ENCODE measurements around the gene TMEM190. TPM values are rescaled to one million over a fixed set of nuclear protein-coding genes. Genes with fewer than 3 reads are reported as not detected.
A peak's percentile ranks its signal among the peaks of the same experiment; 100 is the strongest.

The TMEM190 gene
- total and polyA plus RNA-seq, 10 of the 15 experiments (the other 5 are each of a cell fraction or from before 2014, with no cell fraction given) = not detected

DNA sequence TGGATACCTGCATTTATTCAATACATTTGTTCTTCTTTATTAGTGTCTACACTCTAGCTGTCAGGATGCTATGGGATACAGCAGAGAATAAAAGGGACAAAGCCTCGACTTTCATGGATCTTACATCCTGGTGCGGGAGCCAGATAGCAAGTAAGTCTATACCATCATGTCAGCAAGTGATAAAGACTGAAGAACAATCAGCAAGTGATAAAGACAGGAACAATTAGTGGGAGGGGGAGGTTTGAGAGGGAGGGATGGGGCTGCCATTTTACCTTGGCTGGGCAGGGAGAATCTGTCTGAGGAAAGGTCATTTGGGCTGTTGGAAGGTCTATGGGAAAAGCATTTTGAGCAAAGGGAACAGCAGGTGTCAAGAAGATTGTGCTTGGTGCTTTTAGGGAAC is 33.5 kb downstream of the TMEM190 start:
- H3K4me2 ChIP-seq (ENCODE audit: control insufficient read depth, insufficient read depth) = no peak overlapping the region
- TF ChIP-seq ASH2L (IDR thresholded peaks at IDR 0.05; ENCODE audit: borderline replicate concordance, low read depth) = no peak
- no peak for TF ChIP-seq PAX8 (IDR thresholded peaks at IDR 0.05)
- no peak for TF ChIP-seq RFX5 (IDR thresholded peaks at IDR 0.05; ENCODE audit: low read depth, low read length)
- SMC1A ChIA-PET (ENCODE audit: uncharacterized antibody, unreplicated experiment) = interaction anchor here (1.9 kb wide), 1 partner anchor 10 kb away, joined by 5 read pairs; no protein-coding TSS in a partner anchor
- H4K20me1 ChIP-seq (ENCODE audit: control insufficient read depth, insufficient read depth) = no peaks in the 10 kb centered on the region
- in situ Hi-C loops (cut with MboI) = no loop called here
- ATAC-seq (no peak), DNase-seq (ENCODE audit: low read depth, low spot score) (no peak), FAIRE-seq (no peak)
- H3K9ac ChIP-seq (ENCODE audit: control insufficient read depth, insufficient read depth, low read length) = no peak overlapping the region
- RAD21 ChIA-PET (ENCODE audit: unreplicated experiment) = no interaction called here
- no TSS peak for BruUV-seq (replicated peaks)
- no peaks in the 10 kb centered on the region for H3K27me3 ChIP-seq (replicated peaks in 1 of 2; ENCODE audit: control insufficient read depth in 2 of 2, insufficient read depth in 2 of 2, low read length in 1 of 2)
- H3K79me2 ChIP-seq (ENCODE audit: control insufficient read depth, insufficient read depth, low read length) = peaks cover 23% of the 10 kb centered on the region
- no peak overlapping the region for H2AFZ ChIP-seq (ENCODE audit: control insufficient read depth, low read depth, low read length)
- intact Hi-C loops (cut with micrococcal nuclease; ENCODE audit: unreplicated experiment) = no loop called here
- H3K36me3 ChIP-seq (ENCODE audit: control insufficient read depth in 2 of 2, insufficient read depth in 2 of 2, low read length in 1 of 2) = peaks cover 0 to 5% of the 10 kb centered on the region in 2 experiments; a peak in 3 of 4 replicates
- peaks cover 16% of the 10 kb centered on the region for H3K4me1 ChIP-seq (ENCODE audit: control insufficient read depth, insufficient read depth, low read length)
- POLR2A ChIA-PET = no interaction called here
- no peak overlapping the region for H3K27ac ChIP-seq (ENCODE audit: control insufficient read depth, insufficient read depth)
- no peak overlapping the region for H3K4me3 ChIP-seq
- 97% methylated on average over 2 of the region's 2 CpGs for WGBS (ENCODE audit: insufficient coverage, insufficient replicate concordance, low lambda C conversion rate, missing lambda C conversion rate)
- CTCF ChIA-PET = interaction anchor here (1.6 to 2.0 kb wide), 3 partner anchors 8 to 118 kb away, joined by 4 to 9 read pairs (median 9); no protein-coding TSS in a partner anchor
- H3K9me3 ChIP-seq (replicated peaks; ENCODE audit: control insufficient read depth, insufficient read depth, low read length) = peaks cover 5% of the 10 kb centered on the region; the same call in 1 of the 3 replicates

DNA sequence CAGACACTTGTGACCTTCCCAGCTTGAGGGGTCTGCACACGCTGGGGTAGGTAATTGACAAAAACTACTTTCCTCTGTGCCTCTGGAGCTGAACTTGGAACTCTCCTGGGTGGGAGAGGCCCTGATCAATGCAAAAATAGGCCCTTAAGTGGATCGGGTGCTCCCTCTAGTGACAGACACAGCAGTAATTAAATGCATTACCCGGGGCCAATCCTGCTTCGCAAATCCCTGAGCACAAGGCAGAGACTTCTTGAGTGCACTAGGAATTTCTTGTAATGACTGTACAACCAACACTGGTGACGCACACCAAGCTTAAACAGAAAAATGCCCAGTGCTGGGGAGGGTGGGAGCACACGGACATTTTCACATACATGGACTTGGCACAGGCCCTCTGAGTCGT is 41.6 kb downstream of the TMEM190 start:
- Histone ChIP-seq H3K4me3 (no peak overlapping the region), H3K36me3 (ENCODE audit: control insufficient read depth in 2 of 2, insufficient read depth in 2 of 2, low read length in 1 of 2) (no peaks in the 10 kb centered on the region), H3K4me2 (ENCODE audit: control insufficient read depth, insufficient read depth) (no peak overlapping the region), H3K9ac (ENCODE audit: control insufficient read depth, insufficient read depth, low read length) (no peak overlapping the region), H4K20me1 (ENCODE audit: control insufficient read depth, insufficient read depth) (no peaks in the 10 kb centered on the region), H2AFZ (ENCODE audit: control insufficient read depth, low read depth, low read length) (no peak overlapping the region), H3K4me1 (ENCODE audit: control insufficient read depth, insufficient read depth, low read length) (no peaks in the 10 kb centered on the region), H3K27me3 (replicated peaks in 1 of 2; ENCODE audit: control insufficient read depth in 2 of 2, insufficient read depth in 2 of 2, low read length in 1 of 2) (no peaks in the 10 kb centered on the region), H3K27ac (ENCODE audit: control insufficient read depth, insufficient read depth) (no peak overlapping the region), H3K79me2 (ENCODE audit: control insufficient read depth, insufficient read depth, low read length) (no peaks in the 10 kb centered on the region), H3K9me3 (replicated peaks; ENCODE audit: control insufficient read depth, insufficient read depth, low read length) (no peaks in the 10 kb centered on the region; the same call in 2 of the 3 replicates)
- WGBS (ENCODE audit: insufficient coverage, insufficient replicate concordance, low lambda C conversion rate, missing lambda C conversion rate) = 16% methylated on average over 7 of the region's 7 CpGs
- intact Hi-C loops (cut with micrococcal nuclease; ENCODE audit: unreplicated experiment) (loop anchor here (1.0 to 2.0 kb wide), 3 partner anchors 125 to 277 kb away; no protein-coding TSS in a partner anchor), in situ Hi-C loops (cut with MboI) (loop anchor here (5.0 kb wide), 2 partner anchors 206 to 276 kb away; no protein-coding TSS in a partner anchor)
- BruUV-seq (replicated peaks) = no TSS peak
- ChIA-PET SMC1A (ENCODE audit: uncharacterized antibody, unreplicated experiment) (interaction anchor here (1.1 to 1.6 kb wide), 4 partner anchors 117 to 207 kb away, joined by 3 to 4 read pairs (median 4); no protein-coding TSS in a partner anchor), POLR2A (no interaction called here), CTCF (interaction anchor here (0.7 to 2.0 kb wide), 15 partner anchors 9 to 278 kb away, joined by 3 to 9 read pairs (median 4); partner anchors contain the start of gene KMT5C), RAD21 (ENCODE audit: unreplicated experiment) (interaction anchor here (1.2 to 2.2 kb wide), 4 partner anchors 117 to 277 kb away, joined by 4 to 8 read pairs (median 6); no protein-coding TSS in a partner anchor)
- FAIRE-seq (peak; percentile 94), DNase-seq (ENCODE audit: low read depth, low spot score) (no peak), ATAC-seq (peak; percentile 89)
- TF ChIP-seq CEBPB (IDR thresholded peaks at IDR 0.05; ENCODE audit: borderline replicate concordance in 1 of 2, low read depth in 2 of 2, low read length in 2 of 2) (no peak), NFIC (IDR thresholded peaks at IDR 0.05; ENCODE audit: low read depth, low read length) (no peak), EGR1 (IDR thresholded peaks at IDR 0.05; ENCODE audit: borderline replicate concordance in 1 of 2, low read depth in 2 of 2, low read length in 2 of 2) (no peak), SUPT20H (IDR thresholded peaks at IDR 0.05; ENCODE audit: borderline replicate concordance, control insufficient read depth, low read depth, low read length) (no peak), BACH1 (IDR thresholded peaks at IDR 0.05; ENCODE audit: borderline replicate concordance) (no peak), IRF3 (IDR thresholded peaks at IDR 0.05) (no peak), CREB1 (IDR thresholded peaks at IDR 0.05; ENCODE audit: low read depth) (no peak), TARDBP (IDR thresholded peaks at IDR 0.05; ENCODE audit: borderline replicate concordance) (no peak), GATAD2B (conservative IDR thresholded peaks at IDR 0.05; ENCODE audit: low read depth) (no peak), RUNX3 (IDR thresholded peaks at IDR 0.05; ENCODE audit: low read length) (no peak), IKZF1 (conservative IDR thresholded peaks at IDR 0.05) (0 out of 2 replicates have a peak, but pooled peaks have one; percentile 26), PML (IDR thresholded peaks at IDR 0.05; ENCODE audit: low read length) (no peak), POLR2AphosphoS5 (IDR thresholded peaks at IDR 0.05; ENCODE audit: low read length) (no peak)
- TF ChIP-seq, protein P1, sequence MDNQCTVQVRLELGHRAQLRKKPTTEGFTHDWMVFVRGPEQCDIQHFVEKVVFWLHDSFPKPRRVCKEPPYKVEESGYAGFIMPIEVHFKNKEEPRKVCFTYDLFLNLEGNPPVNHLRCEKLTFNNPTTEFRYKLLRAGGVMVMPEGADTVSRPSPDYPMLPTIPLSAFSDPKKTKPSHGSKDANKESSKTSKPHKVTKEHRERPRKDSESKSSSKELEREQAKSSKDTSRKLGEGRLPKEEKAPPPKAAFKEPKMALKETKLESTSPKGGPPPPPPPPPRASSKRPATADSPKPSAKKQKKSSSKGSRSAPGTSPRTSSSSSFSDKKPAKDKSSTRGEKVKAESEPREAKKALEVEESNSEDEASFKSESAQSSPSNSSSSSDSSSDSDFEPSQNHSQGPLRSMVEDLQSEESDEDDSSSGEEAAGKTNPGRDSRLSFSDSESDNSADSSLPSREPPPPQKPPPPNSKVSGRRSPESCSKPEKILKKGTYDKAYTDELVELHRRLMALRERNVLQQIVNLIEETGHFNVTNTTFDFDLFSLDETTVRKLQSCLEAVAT (IDR thresholded peaks at IDR 0.05) = no peak

Measured in GM12878 (cell line).